HG03045 (cell line): ENCODE results near the gene HTRA3.

Experiments
- ATAC-seq: cut with Tn5 transposase; IDR thresholded peaks from one replicate; pipeline ENCODE4 v1.9.1; 2021; ENCODE audit warnings: mild to moderate bottlenecking, moderate library complexity; ENCODE audit not compliant: unreplicated experiment

The HTRA3 gene

DNA sequence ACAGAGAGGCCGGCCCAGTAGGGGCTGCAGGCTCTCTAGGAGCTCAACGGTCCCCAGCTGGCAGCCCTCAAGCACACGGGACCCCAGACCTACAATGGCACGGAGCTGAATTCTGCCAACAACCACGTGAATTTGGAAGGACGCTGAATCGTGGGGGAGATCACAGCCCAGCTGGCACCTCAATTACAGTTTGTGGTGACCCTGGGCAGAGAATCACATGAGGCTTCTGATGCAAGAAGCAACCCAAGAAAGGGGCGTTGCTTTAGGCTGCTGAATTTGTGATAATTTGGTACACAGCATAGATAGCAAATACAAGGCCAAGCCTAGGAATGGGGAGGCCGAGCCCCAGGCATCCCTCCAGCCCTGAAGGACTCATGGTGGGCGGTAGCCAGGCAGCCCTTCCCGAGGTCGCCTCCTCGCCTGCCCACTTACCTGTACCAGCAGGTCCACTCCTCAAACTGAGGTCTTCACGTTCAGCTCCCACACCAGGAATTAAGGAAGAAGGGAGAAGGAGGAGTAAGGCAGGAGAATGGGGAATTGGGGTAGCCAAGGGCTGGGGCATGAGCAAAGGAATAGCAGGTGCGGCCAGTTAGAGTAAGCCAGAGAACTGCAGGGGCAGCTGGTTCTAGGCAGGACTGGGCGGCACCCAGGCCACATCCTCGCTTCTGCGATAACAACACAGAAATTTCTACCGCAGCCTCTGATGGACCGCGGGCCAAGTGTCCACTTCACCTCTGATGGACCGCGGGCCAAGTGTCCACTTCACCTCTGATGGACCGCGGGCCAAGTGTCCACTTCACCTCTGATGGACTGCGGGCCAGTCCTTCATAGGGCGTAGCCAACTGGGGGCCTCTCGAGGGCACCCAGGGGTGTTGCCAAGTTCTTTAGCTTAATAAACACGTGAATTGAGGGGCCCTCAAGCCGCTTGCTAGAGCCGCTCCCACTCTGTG lies 23.4 kb upstream of the HTRA3 start:
- no peak for ATAC-seq

- no peak for ATAC-seq
Observed at GRCh38 chr4:8247047-8247930, 22.3 kb upstream of the HTRA3 start.

GRCh38 chr4:8248091-8248490 lies 21.5 kb upstream of the HTRA3 start:
- ATAC-seq: no peak

DNA sequence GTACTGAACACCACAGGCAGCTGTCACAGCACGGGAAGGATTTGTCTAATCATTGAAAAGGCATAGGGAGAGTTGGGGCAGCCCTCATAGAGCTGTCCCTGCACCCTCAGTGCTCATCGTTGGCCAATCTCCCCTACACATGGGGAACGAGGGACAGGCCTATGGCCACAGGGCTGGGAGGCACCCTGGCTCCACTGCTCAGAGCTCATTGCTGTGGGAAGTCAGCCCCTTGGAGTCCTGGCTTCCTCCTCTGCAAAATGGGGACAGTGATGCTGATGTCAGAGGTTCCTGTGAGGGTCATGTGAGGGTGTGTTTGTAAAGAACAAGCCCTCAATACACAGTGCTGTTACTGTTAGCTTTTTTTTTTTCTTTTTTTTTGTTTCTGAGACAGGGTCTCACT lies 19.3 kb upstream of the HTRA3 start:
- no peak for ATAC-seq

- no peak for ATAC-seq
Observed at GRCh38 chr4:8250637-8251036, 18.9 kb upstream of the HTRA3 start.

- ATAC-seq: no peak
Observed at GRCh38 chr4:8251110-8251883, 18.3 kb upstream of the HTRA3 start.

DNA sequence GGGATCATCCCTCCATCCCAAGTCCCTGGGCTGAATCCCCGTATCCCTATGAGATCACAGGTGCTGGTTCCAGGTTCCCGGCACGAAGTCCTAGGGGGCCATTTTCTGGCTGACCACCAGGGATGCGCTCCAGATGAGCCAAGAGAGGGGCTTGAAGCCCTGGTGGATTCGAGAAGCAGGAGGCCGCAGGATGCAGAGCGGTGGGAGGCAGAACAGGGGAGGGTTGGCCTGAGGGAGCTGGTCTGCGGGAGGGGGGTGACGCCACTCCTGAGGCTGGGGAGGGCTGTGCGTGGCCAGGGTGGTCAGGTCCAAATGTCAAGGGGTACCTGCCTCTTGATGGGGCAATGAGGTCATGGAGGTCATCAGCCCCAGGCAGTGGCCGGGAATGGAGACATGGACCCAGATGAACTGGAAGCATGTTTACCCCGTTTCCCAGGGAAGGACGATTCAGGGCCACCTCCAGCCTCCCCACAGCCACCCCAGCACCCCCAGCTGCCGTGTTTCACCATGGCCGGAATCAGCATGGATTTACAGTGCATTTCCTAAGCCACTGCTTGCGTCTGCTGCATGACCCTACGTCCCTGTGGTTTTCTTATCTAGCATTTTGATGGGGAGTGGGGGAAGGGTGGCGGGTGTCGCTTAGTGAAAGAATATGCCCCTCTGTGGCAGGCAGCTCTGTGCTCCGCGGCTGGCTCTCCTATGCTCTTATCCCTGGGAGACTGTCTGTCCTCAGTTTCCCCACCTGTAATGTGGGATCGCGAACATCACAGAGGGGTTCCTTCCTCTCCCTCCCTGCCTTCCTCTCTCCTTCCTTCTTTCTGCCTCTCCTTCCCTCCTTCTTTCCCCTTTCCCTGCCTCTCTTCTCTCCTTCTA lies 17.0 kb upstream of the HTRA3 start:
- no peak for ATAC-seq

DNA sequence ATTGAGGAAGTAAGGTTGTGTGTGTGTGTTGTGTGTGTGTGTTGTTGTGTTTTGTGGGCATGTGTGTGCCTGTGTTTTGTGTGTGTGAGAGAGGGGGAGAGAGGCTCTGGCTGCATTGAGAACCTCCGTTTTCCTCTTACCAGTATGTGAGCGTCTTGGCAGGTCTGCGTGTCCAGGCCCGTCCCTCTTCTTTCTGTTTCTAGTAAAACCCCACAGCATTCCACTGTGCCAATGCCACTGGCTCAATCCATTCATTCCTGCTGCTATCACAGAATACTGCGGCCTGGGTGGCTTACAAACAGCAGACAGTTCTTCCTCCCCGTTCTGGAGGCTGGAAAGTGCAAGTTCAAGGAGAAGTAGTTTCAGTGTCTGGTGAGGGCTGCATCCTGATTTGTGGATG lies 15.5 kb upstream of the HTRA3 start:
- no peak for ATAC-seq

- no peak for ATAC-seq
Observed at GRCh38 chr4:8255698-8256441, 13.7 kb upstream of the HTRA3 start.

GRCh38 chr4:8257854-8258253 lies 11.7 kb upstream of the HTRA3 start:
- no peak for ATAC-seq

DNA sequence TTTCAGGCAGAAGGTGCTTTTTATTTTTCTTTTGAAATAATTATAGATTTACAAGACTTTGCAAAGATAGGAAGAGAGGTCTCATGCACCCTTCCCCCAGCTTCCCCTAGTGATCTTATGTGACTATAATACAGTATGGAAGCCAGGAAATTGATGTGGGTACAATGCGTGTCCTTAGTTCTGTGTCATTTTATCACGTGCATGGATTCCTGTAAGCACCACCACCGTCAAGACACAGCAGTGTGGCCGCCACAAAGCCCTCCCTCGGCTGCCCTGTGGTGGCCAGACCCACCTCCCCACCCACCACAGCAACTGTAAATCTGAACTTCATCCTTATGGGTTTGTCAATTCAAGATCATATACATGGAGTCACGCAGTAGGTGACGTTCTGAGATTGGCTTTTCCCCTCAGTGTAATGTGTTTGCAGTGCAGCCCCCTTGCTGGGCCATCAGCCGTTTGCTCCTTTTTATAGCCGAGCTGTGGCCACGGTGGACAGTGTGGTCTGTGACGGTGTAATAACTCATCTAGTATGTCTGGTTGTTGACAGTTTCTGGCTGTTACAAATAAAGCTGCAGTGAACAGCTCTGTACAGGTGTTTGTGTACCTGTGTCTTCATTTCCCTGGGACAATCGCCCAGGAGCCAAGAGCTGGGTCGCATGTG lies 10.9 kb upstream of the HTRA3 start:
- no peak for ATAC-seq

- no peak for ATAC-seq
Observed at GRCh38 chr4:8259743-8260430, 9.7 kb upstream of the HTRA3 start.

GRCh38 chr4:8260656-8261111 lies 8.9 kb upstream of the HTRA3 start:
- ATAC-seq: no peak

DNA sequence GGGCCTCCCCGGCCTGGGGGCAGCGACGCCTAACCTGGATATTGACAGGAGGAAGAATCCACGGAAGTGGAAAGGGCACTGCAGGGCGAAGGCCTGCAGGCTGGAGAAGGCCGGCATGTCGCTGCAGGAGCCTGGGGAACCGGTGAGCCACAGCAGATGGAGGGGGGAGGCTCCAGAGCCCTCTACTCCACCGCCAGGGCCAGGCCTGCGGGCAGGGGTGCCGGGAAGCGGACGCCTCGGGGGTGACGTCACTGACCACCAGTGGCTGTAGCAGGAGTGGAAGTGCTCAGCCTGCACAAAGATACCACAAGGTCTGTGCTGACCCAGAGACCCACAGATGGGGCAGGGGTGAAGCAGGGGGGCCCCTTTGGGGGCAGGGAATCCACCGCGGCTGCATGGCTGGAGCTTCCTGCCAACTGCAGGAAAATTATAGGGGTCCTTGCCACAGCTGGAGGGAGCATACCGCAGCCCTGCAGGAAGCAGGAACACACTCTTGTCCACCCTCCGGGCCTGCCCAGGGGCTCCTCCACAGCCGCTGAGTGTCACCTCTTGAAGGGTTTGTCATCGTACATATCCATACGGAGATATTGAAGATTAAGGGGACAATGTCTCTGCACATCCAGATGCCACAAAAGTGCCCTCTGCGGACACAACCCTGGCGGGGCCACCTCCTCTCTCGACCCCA lies 7.6 kb upstream of the HTRA3 start:
- ATAC-seq: no peak

DNA sequence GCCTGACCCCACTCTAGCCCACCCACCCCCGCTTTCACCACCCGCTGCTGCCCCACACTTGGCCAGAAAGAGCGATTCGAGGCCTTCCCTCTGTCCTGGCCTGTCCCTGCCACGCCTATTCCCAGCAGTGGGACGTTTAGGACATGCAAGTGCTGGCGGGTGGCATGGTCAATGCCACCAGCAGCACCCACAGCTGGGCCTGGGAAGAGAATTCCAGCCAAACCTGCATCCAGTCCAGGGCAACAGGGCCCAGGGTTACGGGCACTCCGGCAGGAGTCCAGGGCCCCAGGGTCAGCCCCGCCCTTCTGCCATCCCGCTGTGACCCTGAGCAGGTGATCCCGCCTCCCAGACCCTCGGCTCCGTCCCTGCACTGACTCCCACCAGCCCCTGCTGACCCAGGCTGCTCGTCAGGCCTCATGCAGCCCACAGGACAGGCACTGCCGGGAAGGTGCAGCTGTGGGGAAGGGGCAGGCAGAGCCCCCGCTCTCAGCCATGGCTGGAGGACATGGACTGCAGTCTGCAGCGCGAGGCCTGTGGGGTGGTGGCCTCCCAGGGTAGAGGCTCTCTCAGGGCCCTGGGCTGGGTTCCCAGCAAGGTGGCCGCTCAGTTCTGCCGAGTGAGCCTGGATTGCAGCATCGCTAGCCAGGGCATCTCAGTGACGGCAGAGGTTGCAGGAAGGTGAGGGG lies 6.8 kb upstream of the HTRA3 start:
- ATAC-seq: no peak

DNA sequence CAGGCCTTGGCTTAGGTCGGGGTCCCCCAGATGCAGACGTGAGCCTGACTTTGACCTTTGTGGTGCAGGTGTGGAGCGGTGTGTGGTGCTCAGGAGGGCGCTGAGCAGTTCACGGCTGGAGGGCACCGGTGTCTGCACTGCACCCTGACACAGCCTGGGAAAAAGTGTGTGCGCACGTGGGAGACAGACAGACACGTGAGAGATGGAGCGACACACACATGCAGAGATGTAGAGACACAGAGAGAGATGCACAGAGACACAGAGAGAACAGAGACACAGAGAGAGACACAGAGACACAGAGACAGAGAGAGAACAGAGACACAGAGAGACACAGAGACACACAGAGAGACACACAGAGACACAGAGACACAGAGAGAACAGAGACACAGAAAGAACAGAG lies 6.2 kb upstream of the HTRA3 start:
- no peak for ATAC-seq

GRCh38 chr4:8264106-8264505 lies 5.4 kb upstream of the HTRA3 start:
- ATAC-seq: no peak
